Upper lobe of left lung (tissue), 4 donors: ENCODE measurements around the gene FBXO8.

Experiments
- CTCF ChIP-seq, 6 experiments: fragments of 450-650 bp in 4 of 6; fragments of 200-600 bp in 2 of 6; sonication (generic) in 2 of 6; IDR thresholded peaks; one replicate each; pipeline ENCODE4 v1.5.1; 2016 to 2019; ENCODE audit warnings: antibody characterized with exemption in 6 of 6
- POLR2A ChIP-seq, 4 donors: fragments of 450-650 bp; IDR thresholded peaks; one replicate each; pipeline ENCODE4 v1.5.1; 2016 to 2017; ENCODE audit warnings: antibody characterized with exemption in 4 of 4, mild to moderate bottlenecking in 2 of 4

GRCh38 chr4:174248407-174248806 lies 35.1 kb downstream of the FBXO8 start:
- no peak for TF ChIP-seq CTCF (IDR thresholded peaks at IDR 0.05)
- TF ChIP-seq POLR2A (IDR thresholded peaks at IDR 0.05), result no peak
